ENCODE results near the gene AAMP.

DNA sequence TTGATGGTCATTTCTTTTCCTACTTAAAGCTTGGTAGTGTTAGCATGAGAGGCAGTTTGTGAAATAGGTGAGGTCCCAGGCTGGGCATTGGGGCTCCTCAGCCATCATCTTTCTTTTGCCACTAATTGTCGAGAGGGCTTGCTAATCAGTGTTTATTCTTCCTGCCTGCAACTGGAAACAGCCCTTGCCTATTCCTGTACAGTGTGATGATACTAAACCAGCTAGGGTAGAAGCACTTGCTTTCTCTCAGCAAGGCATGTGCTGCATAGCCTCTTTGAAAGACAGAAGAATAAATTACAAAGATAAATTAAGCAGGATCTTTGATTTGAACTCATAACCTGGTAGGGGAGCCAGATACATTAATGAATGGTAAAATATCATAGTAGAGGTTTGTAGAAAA lies 25.7 kb downstream of the AAMP start:
- no peak for TF ChIP-seq POLR2A (IDR thresholded peaks at IDR 0.05)
- TF ChIP-seq, protein P1, sequence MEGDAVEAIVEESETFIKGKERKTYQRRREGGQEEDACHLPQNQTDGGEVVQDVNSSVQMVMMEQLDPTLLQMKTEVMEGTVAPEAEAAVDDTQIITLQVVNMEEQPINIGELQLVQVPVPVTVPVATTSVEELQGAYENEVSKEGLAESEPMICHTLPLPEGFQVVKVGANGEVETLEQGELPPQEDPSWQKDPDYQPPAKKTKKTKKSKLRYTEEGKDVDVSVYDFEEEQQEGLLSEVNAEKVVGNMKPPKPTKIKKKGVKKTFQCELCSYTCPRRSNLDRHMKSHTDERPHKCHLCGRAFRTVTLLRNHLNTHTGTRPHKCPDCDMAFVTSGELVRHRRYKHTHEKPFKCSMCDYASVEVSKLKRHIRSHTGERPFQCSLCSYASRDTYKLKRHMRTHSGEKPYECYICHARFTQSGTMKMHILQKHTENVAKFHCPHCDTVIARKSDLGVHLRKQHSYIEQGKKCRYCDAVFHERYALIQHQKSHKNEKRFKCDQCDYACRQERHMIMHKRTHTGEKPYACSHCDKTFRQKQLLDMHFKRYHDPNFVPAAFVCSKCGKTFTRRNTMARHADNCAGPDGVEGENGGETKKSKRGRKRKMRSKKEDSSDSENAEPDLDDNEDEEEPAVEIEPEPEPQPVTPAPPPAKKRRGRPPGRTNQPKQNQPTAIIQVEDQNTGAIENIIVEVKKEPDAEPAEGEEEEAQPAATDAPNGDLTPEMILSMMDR (IDR thresholded peaks at IDR 0.05) = no peak

Measured in adrenal gland (tissue), 5 donors.